BLaER1 (cell line): Measurements from ENCODE around the gene CEBPZ.
"Not testable (repeated sequence)": the region's sequence is repeated elsewhere in the genome, so short reads cannot be mapped to it uniquely, and the experiment has no call there.

Experiments used
- H3K27ac ChIP-seq: shearing (Covaris generic); formaldehyde crosslinking; 2 replicates; pipeline ENCODE4 v1.8.1; 2022
- H3K27me3 ChIP-seq: shearing (Covaris generic); formaldehyde crosslinking; 2 replicates; pipeline ENCODE4 v1.8.1; 2022
- H3K36me3 ChIP-seq: shearing (Covaris generic); formaldehyde crosslinking; 2 replicates; pipeline ENCODE4 v1.8.1; 2022
- H3K4me1 ChIP-seq: shearing (Covaris generic); formaldehyde crosslinking; 2 replicates; pipeline ENCODE4 v1.8.1; 2022
- H3K4me2 ChIP-seq: shearing (Covaris generic); formaldehyde crosslinking; 2 replicates; pipeline ENCODE4 v1.8.1; 2022
- H3K4me3 ChIP-seq: shearing (Covaris generic); formaldehyde crosslinking; 2 replicates; pipeline ENCODE4 v1.8.1; 2022
- H3K9ac ChIP-seq: shearing (Covaris generic); formaldehyde crosslinking; 2 replicates; pipeline ENCODE4 v1.8.1; 2022
- H3K9me3 ChIP-seq: shearing (Covaris generic); formaldehyde crosslinking; 2 replicates; pipeline ENCODE4 v1.8.1; 2022
- H4K20me1 ChIP-seq: shearing (Covaris generic); formaldehyde crosslinking; 2 replicates; pipeline ENCODE4 v1.8.1; 2022
- Cebpa-rat ChIP-seq: shearing (Covaris generic); IDR thresholded peaks from 2 replicates; pipeline ENCODE4 v1.8.1; 2022

Gene CEBPZ

DNA sequence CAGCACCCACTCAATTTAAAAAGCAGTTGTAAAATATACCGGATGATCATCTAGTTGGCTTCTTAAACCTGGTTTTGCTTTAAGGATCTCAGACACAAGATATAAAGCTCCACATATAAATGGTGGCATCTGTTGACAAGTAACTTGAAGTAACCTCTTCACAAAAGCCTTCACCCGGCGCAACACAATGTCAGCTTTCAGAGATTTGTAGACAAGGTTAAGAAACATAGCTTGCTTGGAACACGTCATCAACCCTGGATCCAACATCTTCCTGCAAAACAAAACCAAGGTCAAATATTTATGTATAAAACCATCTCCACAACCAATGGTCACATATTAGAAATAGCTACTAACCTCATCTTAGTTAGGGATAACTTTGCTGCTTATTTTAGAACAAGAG, 8.3 kb downstream of the CEBPZ start:
- H3K9me3 ChIP-seq: no peaks in the 10 kb centered on the region
- peaks cover 81% of the 10 kb centered on the region for H3K36me3 ChIP-seq
- H3K4me1 ChIP-seq: peaks cover 17% of the 10 kb centered on the region
- H3K27me3 ChIP-seq: no peaks in the 10 kb centered on the region
- H3K4me3 ChIP-seq: no peak overlapping the region
- H4K20me1 ChIP-seq: peaks cover 79% of the 10 kb centered on the region
- TF ChIP-seq Cebpa-rat: no peak
- no peak overlapping the region for H3K9ac ChIP-seq
- H3K27ac ChIP-seq: no peak overlapping the region
- no peak overlapping the region for H3K4me2 ChIP-seq

DNA sequence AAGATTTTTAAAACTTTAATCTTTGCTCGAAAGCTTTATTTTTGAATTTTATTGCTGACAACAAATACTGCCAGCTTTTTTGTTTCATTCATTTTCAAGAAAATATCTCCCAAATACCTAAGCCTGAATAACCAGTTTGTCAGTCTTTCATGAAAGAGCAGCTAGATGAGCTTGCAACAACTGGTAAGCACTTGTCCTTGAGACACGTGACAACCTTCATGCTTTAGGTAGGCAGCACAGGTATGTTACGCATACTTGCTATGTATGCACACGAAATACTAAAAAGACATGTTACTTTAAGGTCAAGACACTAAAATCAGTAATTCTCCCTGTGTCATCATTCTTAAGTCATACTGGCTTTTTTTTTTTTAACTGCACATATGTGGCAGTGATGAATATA, 12.3 kb downstream of the CEBPZ start:
- Histone ChIP-seq H4K20me1 (peaks cover 57% of the 10 kb centered on the region), H3K27ac (no peak overlapping the region), H3K9ac (no peak overlapping the region), H3K27me3 (no peaks in the 10 kb centered on the region), H3K4me1 (no peaks in the 10 kb centered on the region), H3K4me3 (no peak overlapping the region), H3K9me3 (no peaks in the 10 kb centered on the region), H3K4me2 (no peak overlapping the region), H3K36me3 (peaks cover 93% of the 10 kb centered on the region)
- TF ChIP-seq Cebpa-rat: no peak

DNA sequence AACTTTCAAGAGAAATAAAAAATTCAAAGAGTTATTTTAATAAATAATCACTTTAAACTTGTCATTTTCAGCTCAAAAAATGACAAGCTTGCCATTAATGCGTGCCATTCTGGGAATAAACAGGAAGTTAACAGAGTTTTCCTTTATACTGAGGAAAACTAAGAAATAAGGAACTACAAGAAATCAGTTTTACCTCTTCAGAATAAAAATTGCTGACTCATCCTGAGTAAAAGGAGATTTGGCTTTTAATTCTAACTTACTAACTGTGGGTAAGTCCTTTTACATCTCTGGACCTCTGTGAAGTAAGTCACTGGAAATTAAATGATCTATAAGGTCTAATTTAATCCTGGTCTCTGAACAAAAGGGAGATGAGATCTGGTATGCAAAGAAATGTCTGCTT, 16.1 kb downstream of the CEBPZ start:
- Histone ChIP-seq H4K20me1 (peaks cover 41% of the 10 kb centered on the region), H3K4me2 (no peak overlapping the region), H3K36me3 (peaks cover 91% of the 10 kb centered on the region), H3K4me1 (no peaks in the 10 kb centered on the region), H3K9ac (no peak overlapping the region), H3K27ac (no peak overlapping the region), H3K4me3 (no peak overlapping the region), H3K27me3 (no peaks in the 10 kb centered on the region), H3K9me3 (no peaks in the 10 kb centered on the region)
- no peak for TF ChIP-seq Cebpa-rat

DNA sequence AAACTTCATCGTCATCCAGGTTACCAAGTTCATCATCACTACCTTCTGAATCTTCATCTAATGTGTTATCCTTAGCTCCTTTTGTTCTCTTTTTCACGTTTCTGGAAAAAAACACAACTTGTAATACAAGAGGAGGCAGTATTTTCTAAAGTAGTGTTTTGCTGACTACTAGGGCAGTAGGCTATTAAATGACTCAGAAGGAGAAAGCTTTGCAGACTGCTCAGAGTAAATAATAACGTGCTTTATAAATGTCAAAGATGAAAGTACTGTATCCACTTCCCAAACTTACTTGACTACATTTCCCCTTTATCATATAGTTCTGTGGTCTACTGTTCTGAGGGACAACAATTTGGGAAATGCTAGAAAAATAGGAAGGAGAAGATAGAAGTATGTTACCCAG, 19.5 kb downstream of the CEBPZ start:
- no peak overlapping the region for H3K27ac ChIP-seq
- H3K27me3 ChIP-seq: no peaks in the 10 kb centered on the region
- H3K9me3 ChIP-seq: peaks cover 32% of the 10 kb centered on the region
- H3K4me2 ChIP-seq: no peak overlapping the region
- no peak overlapping the region for H3K4me3 ChIP-seq
- H3K9ac ChIP-seq: no peak overlapping the region
- no peak for TF ChIP-seq Cebpa-rat
- H3K4me1 ChIP-seq: no peaks in the 10 kb centered on the region
- peaks cover 94% of the 10 kb centered on the region for H3K36me3 ChIP-seq
- peaks cover 24% of the 10 kb centered on the region for H4K20me1 ChIP-seq

DNA sequence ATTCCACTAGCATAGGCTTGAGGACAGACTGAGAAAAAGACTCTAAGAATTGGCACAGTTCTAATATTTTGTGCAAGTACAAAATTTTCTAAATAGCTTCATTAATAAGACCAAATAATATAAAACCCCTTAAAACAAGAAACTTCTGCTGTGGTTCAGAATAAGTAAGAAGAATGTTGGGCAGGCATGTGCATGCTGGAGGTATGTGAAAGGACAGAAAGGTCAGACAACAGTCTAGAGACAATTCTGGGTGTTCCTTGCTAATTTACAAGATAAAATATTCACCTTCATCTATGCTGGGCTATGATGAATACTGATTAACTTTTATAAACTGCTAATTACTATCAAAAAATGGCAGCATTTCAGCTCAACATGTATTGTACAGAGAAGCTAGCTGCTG, 20.2 kb downstream of the CEBPZ start:
- Histone ChIP-seq H3K4me2 (no peak overlapping the region), H3K9me3 (peaks cover 39% of the 10 kb centered on the region), H3K4me1 (no peaks in the 10 kb centered on the region), H3K36me3 (peaks cover 94% of the 10 kb centered on the region), H3K27ac (no peak overlapping the region), H4K20me1 (peaks cover 23% of the 10 kb centered on the region; the same call in 1 of the 2 replicates), H3K4me3 (no peak overlapping the region), H3K27me3 (no peaks in the 10 kb centered on the region), H3K9ac (no peak overlapping the region)
- TF ChIP-seq Cebpa-rat: no peak

DNA sequence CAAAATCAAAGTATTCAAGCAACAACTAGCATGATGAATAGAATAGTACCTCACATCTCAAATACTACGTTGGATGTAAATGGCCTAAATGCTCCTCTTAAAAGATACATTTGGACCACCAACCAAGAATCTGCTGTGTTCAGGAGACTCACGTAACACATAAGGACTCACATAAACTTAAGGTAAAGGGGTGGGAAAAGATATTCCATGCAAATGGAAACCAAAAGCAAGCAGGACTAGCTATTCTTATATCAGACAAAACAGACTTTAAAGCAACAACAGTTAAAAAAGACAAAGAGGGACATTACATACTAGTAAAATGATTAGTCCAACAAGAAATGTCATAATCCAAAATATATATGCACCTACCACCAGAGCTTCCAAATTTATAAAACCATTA, 24.6 kb downstream of the CEBPZ start:
- H3K27me3 ChIP-seq, H3K4me1 ChIP-seq, H3K9ac ChIP-seq, H3K27ac ChIP-seq, H3K4me2 ChIP-seq, H4K20me1 ChIP-seq: not testable (repeated sequence)
- H3K9me3 ChIP-seq: peaks cover 81% of the 10 kb centered on the region
- H3K4me3 ChIP-seq: 0 out of 2 replicates have a peak overlapping the region, but pooled peaks have one; percentile 18
- H3K36me3 ChIP-seq: peaks cover 100% of the 10 kb centered on the region

DNA sequence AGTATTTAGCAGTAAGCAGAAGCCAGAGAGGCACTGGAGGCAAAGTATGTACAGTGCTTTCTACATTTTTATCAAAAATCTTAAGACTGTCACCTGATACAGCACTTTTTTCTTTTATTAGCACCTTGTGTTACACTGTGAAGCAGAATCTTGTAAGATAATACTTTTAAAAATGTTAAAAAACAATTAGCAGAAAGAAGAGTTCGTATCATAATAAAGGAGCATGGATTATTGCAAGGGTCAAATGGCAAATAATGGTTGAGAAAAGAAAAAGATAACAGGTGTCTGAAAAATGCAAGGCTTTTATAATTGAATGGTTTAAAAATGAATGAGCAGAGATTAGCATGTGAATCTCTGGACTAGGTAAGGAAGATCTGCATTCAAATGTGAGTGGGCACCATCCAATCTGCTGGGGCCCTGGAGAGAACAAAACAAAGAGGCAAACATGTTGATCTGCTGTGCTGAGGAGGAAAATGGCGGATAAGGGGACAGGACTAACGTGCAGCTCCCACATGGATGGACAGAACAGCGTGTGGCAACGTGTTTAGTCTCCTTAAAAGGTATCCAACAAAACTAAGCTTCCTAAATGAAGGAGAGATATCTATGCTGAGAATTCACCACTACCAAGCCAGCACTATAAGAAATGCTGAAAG, 25.6 kb downstream of the CEBPZ start:
- 0 out of 2 replicates have a peak overlapping the region, but pooled peaks have one; percentile 18 for H3K4me3 ChIP-seq
- TF ChIP-seq Cebpa-rat: no peak
- H3K27ac ChIP-seq: no peak overlapping the region
- H3K9ac ChIP-seq: no peak overlapping the region
- peaks cover 82% of the 10 kb centered on the region for H3K9me3 ChIP-seq
- no peak overlapping the region for H3K4me2 ChIP-seq
- no peaks in the 10 kb centered on the region; the same call in 1 of the 2 replicates for H3K27me3 ChIP-seq
- peaks cover 100% of the 10 kb centered on the region for H3K36me3 ChIP-seq
- peaks cover 2% of the 10 kb centered on the region; the same call in 1 of the 2 replicates for H4K20me1 ChIP-seq
- H3K4me1 ChIP-seq: no peaks in the 10 kb centered on the region

DNA sequence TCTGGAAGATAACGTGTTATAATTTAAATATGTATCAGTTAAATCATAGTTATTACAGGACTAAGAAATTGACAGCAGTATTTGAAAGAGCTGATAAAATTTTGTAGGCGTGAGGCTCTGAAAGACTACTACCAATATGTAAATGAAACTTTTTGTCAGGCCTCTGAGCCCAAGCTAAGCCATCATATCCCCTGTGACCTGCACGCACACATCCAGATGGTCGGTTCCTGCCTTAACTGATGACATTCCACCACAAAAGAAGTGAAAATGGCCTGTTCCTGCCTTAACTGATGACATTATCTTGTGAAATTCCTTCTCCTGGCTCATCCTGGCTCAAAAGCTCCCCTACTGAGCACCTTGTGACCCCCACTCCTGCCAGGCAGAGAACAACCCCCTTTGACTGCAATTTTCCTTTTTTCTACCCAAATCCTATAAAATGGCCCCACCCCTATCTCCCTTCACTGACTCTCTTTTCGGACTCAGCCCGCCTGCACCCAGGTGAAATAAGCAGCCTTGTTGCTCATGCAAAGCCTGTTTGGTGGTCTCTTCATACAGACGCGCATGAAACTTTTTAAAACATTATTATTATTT, 26.2 kb downstream of the CEBPZ start:
- not testable (repeated sequence) for H3K4me1 ChIP-seq, H3K27me3 ChIP-seq, H3K4me3 ChIP-seq, H3K9ac ChIP-seq, H3K4me2 ChIP-seq, H3K27ac ChIP-seq, H4K20me1 ChIP-seq
- Histone ChIP-seq H3K9me3 (peaks cover 88% of the 10 kb centered on the region), H3K36me3 (peaks cover 100% of the 10 kb centered on the region)

DNA sequence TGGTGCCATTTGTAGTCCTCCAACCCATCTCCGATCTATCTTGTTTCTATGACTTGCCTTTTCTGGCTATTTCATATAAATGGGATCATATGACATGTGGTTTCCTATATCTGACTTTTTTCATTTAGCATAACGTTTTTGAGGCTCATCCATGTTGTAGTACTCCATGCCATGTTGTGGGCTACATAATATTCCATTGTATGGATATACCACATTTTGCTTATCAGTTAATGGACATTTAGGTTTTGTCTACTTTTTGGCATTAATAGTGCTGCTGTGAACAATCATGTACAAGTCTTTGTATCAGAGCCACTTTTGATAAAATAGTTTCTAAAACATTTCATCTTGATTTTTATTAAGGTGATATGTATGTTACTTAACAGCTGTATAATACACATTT, 27.7 kb downstream of the CEBPZ start:
- H3K4me2 ChIP-seq: no peak overlapping the region
- no peak overlapping the region for H3K27ac ChIP-seq
- H3K4me3 ChIP-seq: no peak overlapping the region
- H3K27me3 ChIP-seq: no peaks in the 10 kb centered on the region; the same call in 1 of the 2 replicates
- peaks cover 96% of the 10 kb centered on the region for H3K36me3 ChIP-seq
- no peak overlapping the region for H3K9ac ChIP-seq
- peaks cover 74% of the 10 kb centered on the region for H3K9me3 ChIP-seq
- no peak for TF ChIP-seq Cebpa-rat
- peaks cover 8% of the 10 kb centered on the region for H4K20me1 ChIP-seq
- H3K4me1 ChIP-seq: peaks cover 15% of the 10 kb centered on the region

DNA sequence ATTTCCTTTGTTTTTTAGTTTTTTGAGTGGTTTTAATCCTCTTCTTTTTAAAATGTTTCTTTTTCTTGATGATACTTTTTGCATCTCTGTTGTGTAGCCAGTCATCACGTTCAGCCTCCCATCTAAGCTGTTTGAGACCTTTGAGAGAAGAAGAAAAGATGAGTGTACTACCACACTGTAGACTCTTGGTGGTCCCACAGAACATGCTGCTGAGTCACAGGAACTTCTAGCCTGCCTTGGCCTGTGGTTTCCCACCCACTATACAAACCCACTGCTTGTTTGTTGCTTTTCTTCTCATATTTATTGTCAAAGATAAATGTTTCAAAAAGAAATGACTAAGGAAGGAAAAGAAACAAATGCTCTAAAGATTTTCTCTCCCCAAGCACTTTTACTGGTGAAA, 29.6 kb downstream of the CEBPZ start:
- Histone ChIP-seq H3K9ac (no peak overlapping the region), H3K4me2 (no peak overlapping the region), H3K4me3 (no peak overlapping the region), H3K4me1 (peaks cover 32% of the 10 kb centered on the region), H3K27me3 (no peaks in the 10 kb centered on the region; the same call in 1 of the 2 replicates), H3K27ac (no peak overlapping the region), H3K9me3 (peaks cover 54% of the 10 kb centered on the region), H3K36me3 (peaks cover 76% of the 10 kb centered on the region), H4K20me1 (peaks cover 8% of the 10 kb centered on the region)
- TF ChIP-seq Cebpa-rat: no peak

DNA sequence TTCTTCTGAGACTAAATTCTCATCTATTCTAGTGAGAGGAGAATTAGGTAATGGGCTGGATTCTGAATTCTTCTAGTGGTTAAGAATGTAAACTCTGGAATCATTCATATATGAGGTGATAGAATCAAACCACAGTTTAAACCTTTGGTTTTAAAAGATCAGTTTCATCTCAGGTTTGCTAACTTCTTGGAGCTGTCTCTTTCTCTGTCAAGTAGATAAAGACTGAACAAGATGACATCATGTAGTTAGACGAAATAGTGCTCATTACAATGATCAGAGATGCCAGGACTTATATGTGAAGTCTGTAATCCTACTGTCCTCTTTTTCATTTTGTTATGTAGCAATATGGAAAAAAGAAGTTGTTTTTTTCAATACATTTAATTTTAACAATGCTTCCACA, 30.2 kb downstream of the CEBPZ start:
- Histone ChIP-seq H3K4me3 (no peak overlapping the region), H4K20me1 (peaks cover 8% of the 10 kb centered on the region), H3K27ac (no peak overlapping the region), H3K36me3 (peaks cover 71% of the 10 kb centered on the region), H3K9ac (no peak overlapping the region), H3K4me2 (no peak overlapping the region), H3K4me1 (peaks cover 32% of the 10 kb centered on the region), H3K9me3 (peaks cover 49% of the 10 kb centered on the region), H3K27me3 (no peaks in the 10 kb centered on the region; the same call in 1 of the 2 replicates)
- no peak for TF ChIP-seq Cebpa-rat
